CD4-positive, alpha-beta T cell treated with Interleukin-1 beta for 1 hour (primary cell): Measurements from ENCODE around the gene DDT.
"Not testable (repeated sequence)": the region's sequence is repeated elsewhere in the genome, so short reads cannot be mapped to it uniquely, and the experiment has no call there.

Source experiments
- DNase-seq, 2 donors: peaks; one replicate each; pipeline ENCODE4 v3.0.0-alpha.2; 2020 to 2022

Gene DDT

DNA sequence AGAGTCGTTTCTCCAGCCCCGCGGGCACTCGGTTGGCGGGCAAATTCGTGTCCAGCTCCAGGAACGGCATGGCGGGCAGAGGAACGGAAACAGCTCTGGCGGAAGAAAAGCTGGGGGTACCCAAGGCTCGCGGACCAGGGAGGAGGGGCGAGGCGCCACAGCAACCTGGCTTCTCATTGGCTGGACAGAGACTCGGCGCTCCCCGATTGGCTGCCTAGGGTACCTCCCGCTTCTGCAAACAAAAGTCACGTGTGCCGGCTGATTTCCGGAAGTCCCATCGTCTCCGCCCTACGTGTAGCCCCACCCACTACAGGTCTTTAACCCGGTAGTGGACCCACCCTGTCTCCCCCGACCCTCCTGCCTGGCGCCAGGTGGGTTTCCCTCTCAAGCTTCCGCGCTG lies at the start of gene DDT:
Gene DDT (minus strand): TSS at position 97 of the 400 bp plus-strand sequence. CDS start 27 bp downstream, at position 70.
- not testable (repeated sequence) for DNase-seq

DNA sequence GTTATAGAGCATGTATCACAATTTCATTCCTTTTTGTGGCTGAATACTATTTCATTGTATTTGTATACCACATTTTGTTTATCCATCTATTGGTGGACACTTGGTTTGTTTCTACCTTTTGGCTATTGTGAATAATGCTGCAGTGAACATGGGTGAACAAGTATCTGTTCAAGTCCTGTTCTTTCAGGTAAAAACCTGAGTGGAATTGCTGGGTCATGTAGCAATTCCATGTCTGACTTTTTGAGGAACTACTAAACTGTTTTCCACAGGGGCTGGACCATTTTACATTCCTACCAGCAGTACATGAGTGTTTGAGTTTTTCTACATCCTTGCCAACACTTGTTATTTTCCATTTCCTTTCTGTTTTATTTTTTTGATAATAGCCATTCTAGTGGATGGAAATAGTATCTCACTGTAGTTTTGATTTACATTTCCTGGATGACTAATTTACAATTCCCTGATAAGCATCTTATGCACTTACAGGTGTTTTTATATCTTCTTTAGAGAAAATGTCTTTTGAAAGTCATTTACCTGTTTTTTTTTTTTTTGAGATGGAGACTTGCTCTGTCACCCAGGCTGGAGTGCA lies 49.1 kb upstream of the DDT start:
- no peak for DNase-seq

DNA sequence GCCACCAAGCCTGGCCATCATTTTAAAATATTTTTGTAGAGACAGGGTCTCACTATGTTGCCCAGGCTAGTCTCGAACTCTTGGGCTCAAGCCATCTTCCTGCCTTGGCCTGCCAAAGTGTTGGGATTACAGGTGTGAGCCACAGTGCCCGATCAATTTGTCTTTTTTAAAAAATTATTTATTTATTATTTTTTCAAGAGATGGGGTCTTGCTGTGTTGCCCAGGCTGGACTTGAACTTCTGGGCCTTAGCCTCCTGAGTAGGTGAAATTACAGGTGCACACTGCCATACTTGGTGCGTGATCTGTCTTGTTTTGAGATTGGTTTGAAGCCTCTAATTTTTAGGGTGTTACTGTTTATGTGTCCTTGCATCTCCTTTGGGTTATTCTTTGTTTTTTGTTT lies 47.1 kb upstream of the DDT start:
- no peak for DNase-seq

DNA sequence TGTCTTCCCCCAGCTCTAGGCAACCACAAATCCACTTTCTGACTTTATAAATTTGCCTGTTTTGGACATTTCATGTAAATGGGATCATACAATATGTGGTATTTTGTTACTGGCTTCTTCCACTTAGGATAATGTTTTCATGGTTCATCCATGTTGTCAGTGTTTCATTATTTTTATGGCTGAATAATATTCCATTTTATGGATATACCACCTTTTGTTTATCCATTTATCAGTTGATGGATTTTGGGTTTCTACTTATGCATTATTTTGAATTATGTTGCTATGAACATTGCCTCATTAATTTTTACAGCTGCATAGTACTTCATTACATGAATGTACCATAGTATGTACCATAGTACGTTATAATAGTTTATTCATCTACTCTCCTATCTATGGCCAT lies 41.9 kb upstream of the DDT start:
- DNase-seq: no peak

DNA sequence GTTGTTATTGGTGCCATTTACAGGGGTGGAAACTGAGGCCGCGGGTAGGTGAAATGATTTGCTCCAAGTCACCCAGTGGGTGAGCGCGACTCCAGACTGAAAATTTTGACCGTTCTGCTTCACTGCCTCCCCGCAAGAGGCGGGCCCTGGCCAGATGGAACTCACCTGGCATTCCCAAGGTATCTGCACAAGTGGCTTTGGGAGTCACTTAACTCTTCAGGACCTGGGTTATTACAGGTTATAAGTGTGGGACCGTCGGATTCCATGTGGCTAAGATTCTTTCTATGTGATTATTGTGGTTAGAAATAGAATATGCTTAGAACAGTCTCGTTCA lies 37.5 kb upstream of the DDT start:
- no peak for DNase-seq

DNA sequence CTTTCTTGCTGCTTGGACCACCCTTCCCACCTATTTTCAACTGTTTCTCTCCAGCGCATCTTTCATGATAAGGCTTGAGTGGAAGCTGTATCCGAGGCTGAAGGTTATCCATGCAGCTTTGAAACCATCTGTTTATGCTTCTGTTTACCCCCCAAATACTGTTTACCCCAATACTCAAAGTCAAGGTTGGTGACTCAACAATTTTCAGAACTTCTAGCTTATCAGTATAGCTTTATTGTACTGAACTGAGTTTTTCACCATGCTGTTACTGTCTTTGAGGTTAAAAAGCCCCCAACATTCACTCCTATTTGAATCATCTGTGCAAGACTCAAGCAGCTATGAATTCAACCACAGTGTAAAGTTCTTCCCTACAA lies 35.8 kb upstream of the DDT start:
- DNase-seq: no peak

DNA sequence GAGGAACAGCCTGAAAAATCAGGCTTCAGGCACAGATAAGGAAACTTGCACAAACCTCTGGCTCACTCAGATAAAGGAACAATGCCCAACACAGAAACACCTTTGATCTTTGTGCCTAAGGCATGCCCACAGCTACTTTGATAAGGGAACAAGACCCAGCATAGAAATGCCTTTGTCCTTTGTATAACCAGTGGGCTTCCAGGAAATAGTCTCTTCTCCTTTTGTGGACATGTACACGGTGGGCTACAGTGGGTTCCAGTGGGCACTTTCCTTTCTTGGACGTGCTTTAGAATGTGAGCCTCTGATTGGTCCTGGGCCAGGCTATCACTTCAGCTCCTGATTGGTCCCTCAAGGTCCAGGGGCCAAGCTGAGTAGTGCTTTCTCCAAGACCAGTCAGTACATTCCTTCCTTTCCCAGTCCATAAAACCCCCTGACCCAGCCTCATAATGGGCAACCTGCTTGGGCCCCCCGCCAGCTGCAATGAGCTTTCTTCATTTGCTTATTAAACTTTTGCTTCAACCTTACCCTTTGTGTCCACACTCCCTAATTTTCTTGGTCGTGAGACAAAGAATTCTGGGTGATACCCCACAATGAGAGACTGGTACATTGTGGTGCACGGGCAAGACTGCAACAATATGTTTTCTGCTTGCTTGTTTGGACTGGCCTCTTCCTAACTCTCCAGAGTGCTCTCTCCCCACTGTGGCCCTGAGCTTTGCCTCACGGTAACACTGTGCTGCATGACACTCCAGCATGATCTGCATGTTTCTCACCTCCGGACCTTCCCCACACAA lies 35.2 kb upstream of the DDT start:
- DNase-seq: no peak

DNA sequence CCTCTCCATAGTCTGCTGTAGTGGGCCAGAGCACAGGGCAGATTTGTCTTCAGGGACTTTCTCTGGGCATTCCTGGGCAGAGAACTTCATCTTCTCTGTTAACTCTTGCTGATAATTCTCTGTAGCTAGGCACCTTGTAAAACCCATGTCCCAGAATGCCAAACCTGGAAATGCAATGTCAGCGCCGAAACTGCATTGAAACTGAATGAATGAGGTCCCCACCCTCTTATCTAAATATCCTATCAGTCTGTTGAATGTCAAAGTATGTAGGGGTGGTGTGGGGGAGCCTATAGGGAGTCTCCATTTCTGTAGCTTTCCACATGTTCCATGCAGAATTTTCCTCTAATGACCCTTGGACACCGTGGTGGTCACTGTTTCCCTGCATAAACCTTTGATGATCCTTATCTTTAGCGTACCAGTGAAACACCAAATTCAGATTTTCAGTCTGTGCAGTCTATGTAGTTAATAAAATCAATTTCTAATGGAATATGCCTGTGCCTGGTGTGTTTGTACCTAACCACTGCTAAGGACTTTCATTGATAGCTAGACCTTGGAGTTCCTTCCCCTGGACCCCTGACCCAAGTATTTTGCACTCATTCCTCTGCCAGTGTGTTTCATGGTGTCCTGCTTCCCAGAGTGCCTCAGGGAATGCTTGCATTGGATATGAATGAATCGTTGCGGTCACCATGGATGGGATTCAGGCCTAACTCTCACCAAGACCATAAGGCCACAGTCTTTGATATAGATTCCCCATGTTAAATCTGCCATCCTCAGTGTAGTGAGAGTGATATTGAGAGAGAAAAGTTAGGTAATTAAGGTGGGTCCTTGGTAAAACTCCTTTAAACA lies 34.4 kb upstream of the DDT start:
- DNase-seq: no peak

DNA sequence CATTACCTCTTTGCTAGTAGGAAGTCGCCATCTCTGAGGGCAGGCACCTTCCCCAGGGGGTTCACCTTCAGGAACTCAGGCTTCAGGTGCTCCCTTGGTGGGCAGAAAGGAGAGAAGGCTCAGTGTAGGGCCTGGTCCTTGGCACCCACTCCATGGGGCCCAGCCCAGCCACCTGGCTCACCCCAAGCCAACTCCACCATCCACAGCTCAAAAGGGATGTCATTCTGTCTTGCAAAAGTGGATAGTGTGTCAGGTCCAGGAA lies 33.7 kb upstream of the DDT start:
- DNase-seq: no peak

DNA sequence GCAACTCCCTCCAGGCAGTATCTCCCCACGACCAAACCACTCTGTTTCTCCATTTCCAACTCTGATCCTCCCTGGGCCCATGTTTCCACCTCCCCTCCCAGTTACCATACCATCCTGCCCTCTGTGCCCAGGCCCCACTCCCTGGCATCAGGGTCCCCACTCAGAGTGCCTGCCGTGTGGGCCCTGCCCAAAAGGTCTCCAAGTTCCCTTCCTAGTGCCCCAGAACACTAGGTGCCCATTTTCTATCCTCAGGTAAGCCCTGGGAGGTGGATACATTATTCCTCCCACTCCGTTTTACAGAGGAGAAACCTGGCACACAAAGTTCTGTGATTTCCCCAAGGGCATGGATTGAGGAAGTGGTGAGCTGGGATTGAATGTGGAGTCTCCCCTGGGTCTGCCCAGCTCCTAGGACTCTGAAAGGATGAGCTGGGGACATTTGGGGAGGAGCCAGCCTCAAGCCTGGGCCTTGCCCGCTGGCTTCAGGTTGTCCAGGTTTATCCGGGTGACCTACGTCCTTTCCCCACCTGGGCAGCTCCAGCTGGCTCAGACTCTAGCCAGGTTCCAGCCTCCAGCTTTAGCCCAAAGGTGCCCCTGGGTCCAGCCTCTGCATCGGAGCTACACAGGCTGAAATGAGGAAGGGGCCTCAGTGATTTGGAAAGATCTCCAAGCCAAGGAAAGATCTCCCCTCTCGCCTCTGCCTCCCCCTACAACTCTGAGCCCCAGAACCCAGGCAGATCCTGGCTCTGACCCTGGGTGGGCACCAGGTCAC lies 33.2 kb upstream of the DDT start:
- DNase-seq: no peak

DNA sequence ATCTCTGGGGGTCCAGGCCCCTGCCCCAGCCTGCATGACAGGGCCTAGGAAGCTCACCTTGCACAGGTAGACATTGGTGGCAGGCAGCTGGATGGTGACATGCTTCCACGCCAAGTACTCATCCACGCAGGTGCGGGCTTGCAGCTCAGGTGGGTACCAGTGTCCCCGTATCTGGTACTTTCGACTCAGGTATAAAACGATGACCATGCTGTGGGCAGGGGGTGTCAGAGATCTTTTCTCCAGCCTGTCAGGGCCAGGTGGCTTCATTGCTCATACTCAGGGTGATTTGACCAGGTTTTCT lies 32.6 kb upstream of the DDT start:
- no peak for DNase-seq

DNA sequence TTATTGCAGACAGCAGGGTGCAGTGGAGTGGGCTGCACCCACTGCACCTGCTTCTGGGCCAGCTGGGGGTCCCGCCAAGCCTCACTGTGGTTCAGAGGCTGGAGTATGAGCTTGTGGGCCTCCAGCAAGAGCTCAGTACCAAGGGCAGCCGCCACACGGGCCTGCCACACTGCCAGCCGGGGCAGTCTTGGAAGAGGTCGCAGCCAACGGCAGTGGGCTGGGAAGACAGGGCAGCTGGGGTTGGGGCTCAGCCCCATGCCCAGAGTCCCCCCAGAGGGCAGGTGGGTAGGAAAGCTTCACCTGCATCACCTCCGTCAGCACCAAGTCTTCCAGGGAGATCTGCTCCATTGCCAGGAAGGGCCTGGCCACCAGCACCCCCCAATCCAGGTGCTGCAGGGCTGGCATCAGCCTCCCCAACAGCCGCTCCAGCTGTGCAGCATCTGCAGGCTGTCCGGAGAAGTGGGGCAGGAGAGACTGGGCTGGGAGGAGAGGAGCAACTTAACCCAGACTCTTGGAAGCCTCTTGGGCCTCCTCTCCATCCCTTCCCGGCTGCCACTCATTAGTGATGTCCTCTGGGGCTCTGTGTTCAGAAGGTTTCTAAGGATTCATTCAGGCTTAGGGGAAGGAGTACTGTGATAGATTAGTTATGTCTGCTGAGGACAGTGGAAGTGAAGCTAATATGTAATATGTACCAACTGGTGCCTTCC lies 32.1 kb upstream of the DDT start:
- DNase-seq: no peak

DNA sequence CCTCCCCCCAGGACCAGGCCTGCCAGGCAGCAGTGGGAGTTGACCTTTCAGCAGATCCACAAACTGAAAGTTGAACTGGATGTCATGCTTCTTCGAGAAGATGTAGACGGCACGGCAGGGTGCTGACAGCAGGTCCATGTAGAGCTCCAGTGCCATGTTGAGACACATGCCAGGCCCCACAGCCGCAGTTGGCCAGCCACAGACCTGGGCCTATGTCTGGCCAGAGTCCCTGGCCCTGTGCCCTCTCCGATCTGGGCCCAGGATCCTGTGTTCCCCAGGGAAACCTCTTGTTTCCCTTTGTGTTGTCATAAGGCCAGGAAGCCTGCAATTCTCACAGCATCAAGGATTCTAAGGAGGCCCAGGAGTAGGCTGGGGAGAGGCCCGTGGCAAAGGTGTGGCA lies 31.0 kb upstream of the DDT start, which contains the start of gene GSTT4:
Gene GSTT4 (minus strand): TSS at position 253 of the 400 bp plus-strand sequence. CDS start 97 bp downstream, at position 156.
- DNase-seq: no peak

DNA sequence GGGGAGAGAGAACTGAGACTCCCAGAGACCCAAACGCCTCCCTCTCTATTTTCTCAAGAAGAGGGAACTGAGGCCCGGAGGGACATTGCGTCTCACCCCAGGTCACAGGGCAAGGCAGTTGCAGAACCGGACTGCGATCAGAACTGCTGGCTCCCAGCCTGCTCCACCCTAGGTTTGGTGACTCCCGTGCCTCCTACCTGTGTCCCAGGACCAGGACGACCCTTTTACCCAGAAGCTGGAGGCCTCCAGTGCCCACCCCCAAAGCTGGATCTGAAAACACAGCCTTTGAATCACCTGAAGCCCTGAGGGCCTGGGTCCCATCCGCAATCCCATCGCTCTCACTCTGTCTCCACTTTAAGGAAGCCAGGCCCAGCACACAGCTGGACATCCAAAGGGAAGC lies 29.6 kb upstream of the DDT start:
- DNase-seq: no peak

DNA sequence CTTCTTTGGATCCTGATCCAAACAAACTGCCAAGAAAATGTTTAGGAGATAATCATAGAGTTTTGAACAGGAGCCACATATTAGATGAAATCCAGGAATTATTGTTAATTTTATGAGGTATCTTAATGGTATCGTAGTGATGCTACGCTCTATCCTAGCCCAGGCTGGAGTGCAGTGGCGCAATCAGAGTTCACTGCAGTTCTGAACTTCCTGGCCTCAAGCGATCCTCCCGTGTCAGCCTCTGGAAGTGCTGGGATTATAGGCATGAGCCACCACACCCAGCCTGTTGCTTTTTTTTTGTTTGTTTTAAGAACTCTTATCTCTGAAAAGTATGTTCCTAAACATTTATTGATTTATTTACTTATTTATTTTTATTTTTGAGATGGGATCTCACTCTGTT lies 28.6 kb upstream of the DDT start:
- DNase-seq: no peak

DNA sequence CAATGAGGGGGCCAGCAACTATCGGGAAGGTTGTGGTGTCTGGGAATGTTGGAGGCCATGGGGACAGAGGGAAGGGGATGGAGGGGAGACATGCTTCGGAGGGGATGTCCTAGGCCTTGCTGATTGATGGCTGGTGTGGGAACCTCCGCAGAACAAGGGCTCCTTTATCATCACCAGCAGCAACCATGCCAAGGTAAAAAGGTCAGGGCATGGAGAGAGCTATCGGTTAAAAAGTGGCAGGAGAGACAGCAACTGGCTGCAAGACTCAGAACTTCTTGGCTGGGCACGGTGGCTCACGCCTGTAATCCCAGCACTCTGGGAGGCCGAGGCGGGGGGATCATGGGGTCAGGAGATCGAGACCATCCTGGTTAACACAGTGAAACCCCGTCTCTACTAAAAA lies 28.0 kb upstream of the DDT start:
- no peak for DNase-seq

DNA sequence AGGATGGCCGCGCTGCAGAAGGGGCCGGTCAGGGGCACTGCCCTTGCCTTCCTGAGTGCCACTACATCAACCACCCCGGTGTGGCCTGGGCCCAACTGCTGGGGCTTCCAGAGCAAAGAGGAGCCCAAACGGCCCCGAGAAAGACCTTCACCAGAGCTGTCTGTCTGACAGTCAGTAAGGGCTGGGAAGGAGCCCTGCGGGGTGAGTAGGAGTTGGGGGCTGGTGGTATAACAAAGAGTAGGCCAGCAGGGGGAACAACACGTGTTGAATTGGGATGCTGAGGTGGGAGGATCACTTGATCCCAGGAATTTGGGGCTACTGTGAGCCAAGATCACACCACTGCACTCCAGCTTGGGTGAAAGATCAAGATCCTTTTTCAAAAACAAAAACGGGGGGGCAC lies 27.1 kb upstream of the DDT start:
- no peak for DNase-seq

DNA sequence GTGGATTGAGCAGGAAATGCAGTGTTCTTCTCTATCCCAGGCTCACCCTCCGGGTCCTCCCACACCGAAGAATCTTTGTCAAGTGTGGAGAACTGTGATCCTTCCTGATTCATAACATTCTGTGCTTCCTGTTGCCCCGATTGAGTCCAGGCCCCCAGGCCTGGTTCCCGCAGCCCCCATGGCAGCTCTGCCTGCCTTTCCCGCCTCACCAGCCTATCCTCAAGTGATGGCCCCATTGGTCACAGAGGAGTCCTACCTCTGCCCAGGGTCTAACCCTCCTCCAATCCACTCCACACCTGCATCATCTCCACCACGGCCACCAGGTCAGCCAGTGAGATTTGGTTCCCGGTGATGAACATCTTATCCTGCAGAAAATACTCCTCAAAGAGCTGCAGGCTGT lies 25.5 kb upstream of the DDT start:
- DNase-seq: not testable (repeated sequence)

DNA sequence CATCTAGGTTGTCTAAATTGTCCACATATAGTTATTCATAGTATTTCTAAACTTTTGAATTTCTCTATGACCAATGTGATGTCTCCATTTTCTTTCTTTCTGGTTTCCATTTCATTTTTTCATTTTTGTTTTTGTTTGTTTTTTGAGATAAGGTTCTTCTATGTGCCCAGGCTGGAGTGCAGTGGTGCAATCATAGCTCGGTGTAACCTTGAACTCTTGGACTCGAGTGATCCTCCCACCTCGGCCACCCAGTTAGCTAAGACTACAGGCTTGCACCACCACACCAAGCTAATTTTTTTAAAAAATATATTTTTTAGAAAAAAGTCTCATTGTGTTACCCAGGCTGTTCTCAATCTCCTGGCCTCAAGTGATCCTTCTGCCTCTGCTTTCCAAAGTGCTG lies 22.9 kb upstream of the DDT start:
- no peak for DNase-seq

DNA sequence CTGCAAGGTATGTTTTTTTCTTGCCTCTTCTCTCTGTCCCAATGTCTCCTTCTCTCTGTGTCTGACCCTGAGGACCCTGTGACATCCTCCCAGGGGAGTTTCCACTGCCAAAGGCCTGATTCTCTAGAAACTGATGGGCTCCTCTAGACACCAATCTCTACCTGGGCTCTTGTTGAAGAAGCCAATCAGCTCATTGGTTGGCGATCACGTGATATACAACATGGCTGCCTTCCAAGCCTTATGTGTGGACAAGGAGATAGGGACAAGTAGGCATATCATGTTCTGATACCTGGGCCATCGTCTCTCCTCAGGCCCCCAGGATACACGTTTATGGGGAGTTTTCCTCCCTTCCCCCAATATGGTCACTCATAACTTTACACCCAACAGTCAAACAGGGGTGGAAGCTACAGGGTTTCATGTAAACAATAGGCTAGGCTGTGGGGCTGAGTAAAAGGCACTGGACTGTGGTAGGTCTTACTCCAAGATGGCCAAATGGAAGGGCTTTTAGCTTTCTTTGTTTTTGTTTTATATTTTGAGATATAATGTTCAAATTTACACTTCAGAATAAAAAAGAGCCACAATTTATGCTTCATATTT lies 19.4 kb upstream of the DDT start:
- not testable (repeated sequence) for DNase-seq

DNA sequence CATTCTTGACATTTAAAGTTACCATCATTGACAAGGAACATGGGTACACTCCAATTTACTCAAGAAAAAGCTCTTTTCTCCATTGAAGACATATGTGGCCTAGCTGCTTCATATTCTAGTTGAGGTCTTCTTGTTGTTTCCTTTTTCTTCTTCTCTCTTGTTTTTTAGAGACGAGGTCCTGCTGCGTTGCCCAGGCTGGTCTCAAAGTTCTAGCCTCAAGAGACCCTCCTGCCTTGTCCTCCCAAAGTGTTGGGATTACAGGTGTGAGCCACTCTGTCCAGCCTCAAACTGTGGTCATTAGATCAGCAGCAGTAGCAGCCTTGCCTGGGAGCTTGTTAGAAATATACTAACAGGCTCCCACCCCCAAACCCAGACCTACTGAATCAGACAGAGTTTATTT lies 18.8 kb upstream of the DDT start:
- not testable (repeated sequence) for DNase-seq

DNA sequence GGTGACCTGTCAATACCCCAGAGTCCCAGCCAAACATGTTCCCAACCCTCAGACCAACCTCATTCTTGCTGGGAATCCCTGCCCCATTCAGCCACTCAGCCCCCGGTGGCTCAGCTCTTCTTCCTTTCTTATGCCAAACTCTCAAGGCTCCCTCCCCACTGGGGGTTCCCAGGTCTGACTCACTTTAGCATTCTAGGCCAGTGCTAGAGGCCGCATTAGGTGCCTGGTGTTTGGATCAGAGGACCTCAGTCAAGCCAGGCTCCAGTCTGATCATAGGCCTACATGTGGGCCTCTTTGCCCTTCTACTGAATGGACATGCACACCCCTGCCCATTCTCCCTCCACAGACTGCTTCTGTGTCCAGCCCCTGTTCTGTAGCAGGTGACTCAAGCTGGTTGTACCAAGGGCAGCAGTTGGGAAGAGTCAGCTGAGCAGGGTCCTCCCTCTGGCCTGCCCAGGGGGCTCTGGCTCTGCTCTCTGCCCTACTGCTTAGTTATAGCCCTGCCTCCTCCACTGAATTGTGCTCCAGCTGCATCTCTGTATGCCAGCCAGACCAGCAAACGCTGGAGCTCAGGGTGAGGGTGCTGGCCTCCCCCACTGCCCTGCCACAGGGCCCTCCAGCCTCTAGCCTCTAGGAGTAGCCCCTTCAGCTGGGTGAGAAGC lies 15.5 kb upstream of the DDT start:
- not testable (repeated sequence) for DNase-seq
